HG03135 (cell line): ENCODE measurements around the gene AP1M2.
A peak's percentile ranks its signal among the peaks of the same experiment; 100 is the strongest.

Experiments
- ATAC-seq: cut with Tn5 transposase; IDR thresholded peaks from one replicate; pipeline ENCODE4 v1.9.1; 2021; ENCODE audit warnings: mild to moderate bottlenecking, moderate library complexity; ENCODE audit not compliant: unreplicated experiment

AP1M2 gene

DNA sequence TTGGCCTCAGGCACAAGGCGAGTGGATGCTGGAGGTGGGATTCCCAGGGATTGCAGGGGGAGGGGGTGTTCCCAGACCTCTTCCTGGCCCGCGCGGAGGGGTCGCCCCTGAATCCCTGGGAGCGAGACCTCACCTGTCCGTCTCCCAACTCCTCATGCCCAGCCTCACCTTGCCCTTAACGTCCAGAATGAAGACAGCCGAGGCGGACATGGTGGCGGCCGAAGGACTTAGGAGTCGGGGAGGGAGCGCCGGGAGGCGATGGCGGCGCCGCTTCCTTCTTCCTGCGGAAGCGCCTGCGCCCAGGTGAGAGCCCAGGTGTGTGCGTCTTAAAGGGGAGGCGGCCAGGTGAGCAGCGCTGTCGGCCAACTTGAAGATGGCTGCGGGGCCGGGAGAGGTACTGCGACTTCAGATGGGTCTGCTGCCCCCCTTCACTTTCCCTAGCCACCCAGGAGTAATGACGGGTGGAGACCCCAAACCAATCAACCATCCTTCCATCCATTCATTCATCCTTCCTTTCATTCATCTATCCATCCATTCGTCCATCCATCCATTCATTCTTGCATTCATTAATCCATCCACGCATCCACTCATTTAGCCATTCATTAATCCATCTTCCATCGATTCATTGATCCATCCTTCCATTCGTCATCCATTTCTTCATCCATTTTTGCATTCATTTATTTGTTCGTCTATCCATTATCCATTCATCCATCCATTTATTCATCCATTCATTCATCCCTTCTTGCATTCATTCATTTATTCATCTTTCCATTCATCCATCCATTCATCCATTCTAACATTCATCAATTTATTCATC is at the start of gene AP1M2:
Gene AP1M2, minus strand, starts transcription at position 291 of the 817 bp plus-strand sequence. Its CDS starts 81 bp downstream, at position 210.
- ATAC-seq = no peak

DNA sequence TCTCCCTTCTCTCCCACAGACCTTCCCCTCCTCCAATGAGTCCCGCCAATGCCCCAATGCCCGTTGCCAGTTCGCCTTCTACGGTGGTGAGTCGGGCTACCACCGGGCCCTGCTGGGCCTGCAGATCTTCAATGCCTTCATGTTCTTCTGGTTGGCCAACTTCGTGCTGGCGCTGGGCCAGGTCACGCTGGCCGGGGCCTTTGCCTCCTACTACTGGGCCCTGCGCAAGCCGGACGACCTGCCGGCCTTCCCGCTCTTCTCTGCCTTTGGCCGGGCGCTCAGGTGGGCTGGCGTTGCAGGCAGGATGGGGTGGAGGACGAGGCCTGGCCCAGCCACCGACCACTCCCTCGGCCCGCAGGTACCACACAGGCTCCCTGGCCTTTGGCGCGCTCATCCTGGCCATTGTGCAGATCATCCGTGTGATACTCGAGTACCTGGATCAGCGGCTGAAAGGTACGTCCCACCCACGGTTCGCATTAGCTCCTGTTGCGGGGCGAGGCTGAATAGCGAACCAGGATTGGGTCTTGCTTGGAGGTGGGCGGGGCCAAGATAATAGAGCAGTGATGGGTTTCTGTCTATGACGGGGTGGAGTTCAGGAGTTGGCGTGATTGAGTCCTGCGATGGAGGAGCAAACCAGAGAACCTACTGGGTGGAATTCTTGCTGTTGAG is 49.3 kb upstream of the AP1M2 start:
- ATAC-seq = no peak

DNA sequence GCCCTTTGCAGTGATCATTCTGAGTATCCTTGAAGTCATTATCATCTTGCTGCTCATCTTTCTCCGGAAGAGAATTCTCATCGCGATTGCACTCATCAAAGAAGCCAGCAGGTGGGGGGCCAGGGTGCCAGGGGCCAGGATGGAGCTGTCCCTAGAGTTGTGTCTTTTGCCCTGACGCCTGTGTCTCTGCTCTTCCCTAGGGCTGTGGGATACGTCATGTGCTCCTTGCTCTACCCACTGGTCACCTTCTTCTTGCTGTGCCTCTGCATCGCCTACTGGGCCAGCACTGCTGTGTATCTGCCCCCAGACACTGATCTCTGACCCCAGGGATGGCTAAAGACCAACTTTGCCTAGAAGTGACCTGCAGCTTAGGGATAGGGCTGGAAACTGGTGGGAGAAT is 47.9 kb upstream of the AP1M2 start:
- no peak for ATAC-seq

DNA sequence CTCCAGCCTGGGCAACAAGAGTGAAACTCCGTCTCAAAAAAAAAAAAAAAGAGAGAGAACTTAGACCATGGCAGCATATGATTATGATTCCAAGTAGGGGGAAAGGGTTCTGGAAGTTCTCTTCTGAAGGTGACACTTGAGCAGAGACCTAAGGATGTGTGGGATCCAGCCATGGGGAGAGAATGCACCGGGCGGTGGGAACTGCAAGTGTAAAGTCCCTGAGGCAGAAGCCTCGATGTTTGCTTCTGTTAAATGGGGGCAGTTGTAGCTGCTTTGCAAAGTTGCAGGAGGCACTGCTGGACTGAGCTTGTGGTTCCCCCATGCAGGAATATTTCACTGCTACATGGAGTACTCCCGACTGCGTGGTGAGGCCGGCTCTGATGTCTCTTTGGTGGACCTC is 47.3 kb upstream of the AP1M2 start:
- no peak for ATAC-seq

DNA sequence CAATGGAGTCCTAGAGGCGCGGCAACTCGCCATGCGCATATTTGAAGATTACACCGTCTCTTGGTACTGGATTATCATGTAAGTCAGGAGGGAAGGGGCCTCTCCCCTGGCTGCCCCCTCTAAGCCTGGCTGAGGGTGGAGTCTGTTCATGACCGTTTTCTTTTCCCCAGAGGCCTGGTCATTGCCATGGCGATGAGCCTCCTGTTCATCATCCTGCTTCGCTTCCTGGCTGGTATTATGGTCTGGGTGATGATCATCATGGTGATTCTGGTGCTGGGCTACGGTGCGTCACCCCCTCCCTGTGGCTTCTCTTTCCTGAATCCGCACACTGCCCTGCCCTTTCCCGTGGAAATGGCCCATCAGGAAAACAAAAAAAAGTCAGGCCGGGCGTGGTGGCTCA is 44.8 kb upstream of the AP1M2 start:
- ATAC-seq = no peak

DNA sequence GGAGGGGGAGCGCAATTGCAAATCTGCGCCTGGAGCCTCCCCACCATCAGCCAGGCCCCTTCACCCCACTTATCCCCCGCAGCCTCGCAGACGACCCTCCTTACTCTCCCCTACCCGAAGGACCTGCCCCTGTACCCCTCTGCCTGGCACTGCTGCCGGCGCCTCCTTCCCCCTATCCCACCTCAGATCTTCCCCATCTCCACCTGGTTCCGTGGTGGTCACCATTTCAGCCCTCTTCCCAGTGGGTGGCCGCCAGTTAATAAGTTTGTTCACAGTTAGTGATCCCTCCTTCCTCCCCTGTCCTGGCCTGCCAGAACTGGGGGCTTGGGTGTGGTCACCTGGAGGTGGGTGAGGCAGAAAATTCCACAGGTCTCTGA is 38.6 kb upstream of the AP1M2 start:
- no peak for ATAC-seq

DNA sequence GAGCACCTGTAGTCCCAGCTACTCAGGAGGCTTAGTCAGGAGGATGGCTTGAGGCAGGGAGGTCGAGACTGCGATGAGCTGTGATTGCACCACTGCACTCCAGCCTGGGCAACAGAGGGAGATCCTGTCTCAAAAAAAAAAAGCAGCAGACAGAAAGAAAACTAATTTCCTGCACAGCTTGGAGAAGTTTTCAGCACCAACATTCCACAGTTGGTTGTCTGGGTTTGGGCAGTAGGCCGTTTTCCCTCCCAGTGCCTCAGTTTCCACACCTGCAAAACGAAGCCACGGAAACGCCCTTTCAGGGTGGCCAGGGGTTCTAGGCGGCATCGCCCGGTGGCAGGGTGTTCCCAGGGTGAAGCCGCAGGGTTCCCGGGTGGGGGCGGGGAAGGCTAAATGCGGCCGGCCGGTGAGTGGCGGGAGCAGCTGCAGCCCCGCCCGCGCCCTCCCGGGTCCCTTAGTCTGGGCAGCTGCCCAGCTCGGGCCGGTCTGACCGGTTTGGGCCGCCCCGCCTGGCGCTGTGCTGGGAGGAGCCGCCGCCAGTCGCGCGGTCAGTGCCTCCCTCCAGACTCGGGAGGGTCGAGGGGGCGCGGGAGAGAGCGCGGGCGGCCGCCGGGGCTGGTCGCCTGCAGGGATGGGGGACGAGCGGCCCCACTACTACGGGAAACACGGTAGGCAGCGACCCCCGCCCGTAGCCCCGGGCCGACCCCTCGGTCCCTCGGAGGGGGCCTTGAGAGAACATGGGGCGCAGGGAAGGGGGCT is 38.1 kb upstream of the AP1M2 start, which contains the start of gene SLC44A2:
Gene SLC44A2, plus strand, starts transcription at position 551 of the 759 bp plus-strand sequence. Its CDS starts 81 bp downstream, at position 632.
- ATAC-seq = no peak

DNA sequence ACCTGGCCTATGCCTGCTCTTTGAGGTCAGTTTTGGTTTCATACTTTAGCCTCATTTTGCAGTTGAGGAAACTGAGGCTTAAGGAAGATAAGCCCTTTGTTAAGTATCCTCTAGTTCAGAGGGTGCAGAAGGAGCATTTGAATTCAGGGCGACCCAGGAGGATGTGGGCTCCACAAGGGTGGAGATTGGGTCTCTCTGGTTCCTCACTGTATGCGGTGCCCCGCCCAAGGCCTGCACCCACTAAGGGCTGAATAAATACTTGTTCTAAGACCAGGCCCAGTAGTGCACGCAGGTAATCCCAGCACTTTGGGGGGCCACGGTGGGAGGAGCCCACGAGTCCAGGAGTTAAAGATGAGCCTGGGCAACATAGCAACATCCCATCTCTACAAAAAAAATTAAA is 37.5 kb upstream of the AP1M2 start:
- ATAC-seq = no peak

DNA sequence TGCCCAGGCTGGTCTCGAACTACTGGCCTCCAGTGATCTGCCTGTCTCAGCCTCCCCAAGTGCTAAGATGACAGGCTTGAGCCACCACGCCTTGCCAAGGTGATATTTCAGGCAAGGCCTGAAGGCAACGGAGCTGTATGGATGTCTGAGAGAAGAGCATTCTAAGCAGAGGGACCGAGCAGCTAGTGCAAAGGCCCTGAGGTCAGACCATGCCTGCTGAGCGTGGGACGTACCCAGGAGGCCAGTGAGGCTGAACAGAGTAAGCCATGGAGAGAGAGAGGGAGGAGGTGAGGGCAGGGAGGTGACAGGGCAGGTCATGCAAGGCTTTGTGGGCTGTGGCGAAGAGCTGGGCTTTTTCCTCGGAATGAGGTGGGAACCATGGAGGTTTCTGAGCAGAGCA is 34.9 kb upstream of the AP1M2 start:
- no peak for ATAC-seq

DNA sequence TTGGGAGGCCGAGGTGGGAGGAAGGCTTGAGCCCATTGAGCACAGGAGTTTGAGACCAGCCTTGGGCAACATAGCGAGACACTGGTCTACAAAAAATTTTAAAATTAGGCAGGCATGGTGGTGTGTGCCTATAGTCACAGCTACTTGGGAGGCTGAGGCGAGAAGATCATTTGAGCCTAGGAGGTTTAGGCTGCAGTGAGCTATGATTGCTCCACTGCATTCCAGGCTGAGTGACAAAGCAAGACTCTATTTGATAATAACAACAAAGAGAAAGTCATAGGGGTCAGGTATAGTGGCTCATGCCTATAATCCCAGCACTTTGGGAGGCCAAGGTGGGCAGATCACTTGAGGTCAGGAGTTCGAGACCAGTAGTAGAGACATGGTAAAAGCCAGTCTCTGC is 33.7 kb upstream of the AP1M2 start:
- ATAC-seq = no peak

DNA sequence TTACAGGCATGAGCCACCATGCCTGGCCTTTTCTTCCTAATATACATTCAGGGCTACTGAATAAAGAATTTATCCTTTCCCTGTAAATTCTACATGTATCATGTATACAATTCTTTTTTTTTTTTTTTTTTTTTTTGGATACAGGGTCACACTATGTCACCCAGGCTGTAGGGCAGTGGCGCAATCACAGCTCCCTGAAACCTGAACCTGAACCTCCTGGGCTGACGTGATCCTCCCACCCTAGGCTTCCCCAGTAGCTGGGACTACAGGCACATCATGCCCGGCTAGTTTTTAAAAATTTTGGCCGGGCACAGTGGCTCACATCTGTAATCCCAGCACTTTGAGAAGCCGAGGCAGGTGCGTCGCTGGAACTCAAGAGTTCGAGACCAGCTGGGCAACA is 31.7 kb upstream of the AP1M2 start:
- ATAC-seq = no peak

DNA sequence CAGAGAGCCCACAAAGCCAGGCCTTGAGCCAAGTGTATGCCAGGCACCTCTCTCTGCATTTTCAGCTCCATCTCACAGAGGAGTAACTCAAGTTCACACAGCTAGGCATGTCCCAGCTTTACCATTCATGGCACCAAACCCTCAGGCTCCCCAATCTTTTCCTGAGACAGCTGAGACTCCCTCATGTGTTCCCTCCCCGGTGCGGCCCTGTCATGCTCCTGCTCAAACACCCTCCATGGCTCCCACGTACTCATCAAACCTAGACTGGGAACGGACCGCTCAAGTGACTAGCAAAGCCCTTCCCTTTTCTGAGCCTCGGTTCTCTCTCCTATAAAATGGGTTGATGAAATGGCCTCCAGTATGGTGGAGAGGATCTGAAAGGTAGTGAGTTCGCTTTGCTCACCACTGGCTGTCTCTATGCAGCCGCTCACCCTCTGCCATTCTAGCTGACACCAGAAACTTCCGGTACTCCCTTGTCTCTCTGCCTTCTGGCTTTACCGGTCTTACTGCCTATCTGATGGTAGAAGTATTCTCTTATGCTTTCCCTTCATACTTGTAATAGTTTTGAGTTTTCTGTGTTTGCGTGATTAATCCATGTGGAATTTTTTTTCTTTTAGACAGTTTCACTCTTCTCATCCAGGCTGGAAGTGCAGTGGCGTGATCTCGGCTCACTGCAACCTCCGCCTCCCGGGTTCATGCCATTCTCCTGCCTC is 30.5 kb upstream of the AP1M2 start:
- ATAC-seq = no peak

DNA sequence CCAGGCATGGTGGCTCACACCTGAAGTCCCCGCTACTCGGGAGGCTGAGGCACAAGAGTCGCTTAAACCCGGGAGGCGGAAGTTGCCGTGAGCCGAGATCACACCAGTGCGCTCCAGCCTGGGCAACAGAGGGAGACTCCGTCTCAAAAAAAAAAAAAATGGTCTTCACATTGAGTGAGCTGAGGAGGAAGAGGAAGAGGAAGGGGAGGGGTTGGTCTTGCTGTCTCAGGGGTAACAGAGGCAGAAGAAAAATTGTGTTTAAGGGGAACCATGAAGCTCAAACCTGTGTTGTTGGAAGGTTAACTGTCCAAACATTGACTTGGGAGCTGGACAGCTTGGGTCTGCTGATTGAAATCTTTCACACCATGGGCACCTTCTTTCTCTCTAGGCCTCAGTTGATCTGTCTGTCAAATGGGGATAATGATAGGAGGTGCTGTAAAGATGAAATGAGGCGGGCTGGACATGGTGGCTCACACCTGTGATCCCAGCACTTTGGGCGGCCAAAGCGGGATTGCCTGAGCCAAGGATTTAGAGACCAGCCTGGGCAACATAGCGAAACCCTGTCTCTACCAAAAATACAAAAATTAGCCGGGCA is 28.4 kb upstream of the AP1M2 start:
- ATAC-seq = no peak

DNA sequence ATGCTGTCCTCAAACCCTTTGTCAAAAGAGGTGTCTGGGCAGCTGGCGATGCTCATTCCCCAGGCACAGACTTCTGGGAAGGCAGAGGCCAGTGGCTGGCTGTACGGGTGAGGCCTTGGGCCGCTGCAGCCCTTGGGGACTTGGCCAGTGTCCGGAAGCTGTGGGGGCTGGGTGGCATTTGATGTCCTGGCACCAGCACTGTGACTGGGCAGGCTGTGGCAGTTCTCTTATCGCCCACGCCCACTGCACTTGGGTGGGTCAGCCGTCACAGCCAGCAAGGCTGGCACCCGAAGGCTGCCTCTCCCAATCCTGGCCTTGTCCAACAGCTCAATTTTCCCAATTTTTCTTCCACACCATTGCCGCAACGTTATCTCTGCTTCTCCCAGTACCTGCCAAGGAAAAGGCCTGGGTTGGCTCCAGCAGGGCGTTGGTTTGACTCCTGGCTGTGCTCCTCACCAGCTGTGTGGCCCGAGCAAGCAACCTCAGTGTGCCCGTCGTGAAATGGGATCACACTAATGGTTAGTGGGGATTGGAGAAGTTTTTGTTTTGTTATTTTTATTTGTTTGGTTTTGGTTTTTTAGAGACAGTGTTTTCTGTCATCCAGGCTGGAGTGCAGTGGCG is 25.5 kb upstream of the AP1M2 start:
- no peak for ATAC-seq

DNA sequence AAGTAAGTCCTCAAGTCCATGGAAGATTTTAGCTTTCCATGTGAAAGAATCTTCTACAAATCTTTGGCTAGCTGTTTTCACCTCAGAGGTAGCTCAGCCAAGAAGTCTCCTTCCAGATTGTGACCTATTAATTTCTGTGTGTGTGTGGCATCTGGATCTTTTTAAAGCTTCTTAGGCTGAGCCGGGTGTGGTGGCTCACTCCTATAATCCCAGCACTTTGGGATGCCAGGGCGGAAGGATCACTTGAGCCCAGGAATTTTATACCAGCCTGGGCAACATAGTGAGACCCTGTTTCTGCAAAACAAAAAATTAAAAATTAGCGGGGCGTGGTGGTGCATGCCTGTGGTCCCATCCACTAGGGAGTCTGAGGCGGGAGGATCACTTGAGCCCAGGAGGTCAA is 24.8 kb upstream of the AP1M2 start:
- no peak for ATAC-seq

DNA sequence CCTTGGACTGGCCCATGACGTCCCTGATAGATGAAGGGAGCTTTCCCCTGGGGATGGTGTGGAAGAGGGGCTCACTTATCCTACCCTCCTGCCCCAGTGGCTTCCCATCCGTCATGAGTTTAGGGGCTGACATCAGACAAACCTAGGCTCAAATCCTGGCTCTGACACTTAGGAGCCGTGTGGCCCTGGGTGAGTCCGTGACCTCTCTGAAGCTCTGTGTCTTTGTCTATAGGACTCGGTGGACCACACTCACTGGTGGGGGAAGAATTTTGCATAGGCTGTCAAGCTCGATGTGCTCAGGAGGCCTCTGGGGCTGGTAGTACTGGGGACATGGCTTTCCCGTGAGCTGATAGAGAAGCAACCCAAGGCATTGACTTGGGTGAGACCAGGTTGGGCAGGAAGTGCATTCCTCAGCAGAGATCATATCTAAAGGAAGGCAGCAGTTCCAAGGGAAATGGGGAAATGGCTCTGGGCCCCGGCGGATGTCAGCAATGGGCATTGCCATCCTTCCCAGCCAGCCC is 17.4 kb upstream of the AP1M2 start:
- peak; percentile 23 for ATAC-seq

DNA sequence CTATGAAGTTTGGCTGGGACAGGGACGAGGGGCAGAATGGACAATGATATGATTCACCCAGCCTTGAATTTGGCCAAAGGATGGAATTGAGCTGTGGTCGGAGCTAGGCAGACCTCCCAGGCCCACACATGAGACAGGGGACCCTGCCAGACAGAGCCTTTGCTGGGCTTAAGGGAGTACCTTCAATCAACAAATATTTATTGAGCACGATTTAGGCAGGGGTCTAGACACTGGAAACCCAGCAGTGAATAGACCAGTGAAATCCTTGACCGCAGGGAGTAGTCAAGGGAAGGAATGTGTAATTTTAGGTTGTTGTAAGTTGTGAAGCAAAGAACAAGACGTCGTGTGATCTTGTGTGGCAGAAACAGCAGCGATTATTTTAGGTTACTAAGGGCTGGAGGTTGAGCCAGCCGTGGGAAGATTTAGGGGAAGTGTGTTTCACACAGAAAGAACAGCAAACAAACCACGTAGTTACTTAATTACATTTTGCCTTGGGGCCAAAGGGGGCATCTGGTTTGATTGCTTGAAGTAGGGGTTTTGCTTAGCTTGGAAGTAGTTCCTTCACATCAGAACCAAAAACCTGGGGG is 16.9 kb upstream of the AP1M2 start:
- peak; percentile 36 for ATAC-seq

DNA sequence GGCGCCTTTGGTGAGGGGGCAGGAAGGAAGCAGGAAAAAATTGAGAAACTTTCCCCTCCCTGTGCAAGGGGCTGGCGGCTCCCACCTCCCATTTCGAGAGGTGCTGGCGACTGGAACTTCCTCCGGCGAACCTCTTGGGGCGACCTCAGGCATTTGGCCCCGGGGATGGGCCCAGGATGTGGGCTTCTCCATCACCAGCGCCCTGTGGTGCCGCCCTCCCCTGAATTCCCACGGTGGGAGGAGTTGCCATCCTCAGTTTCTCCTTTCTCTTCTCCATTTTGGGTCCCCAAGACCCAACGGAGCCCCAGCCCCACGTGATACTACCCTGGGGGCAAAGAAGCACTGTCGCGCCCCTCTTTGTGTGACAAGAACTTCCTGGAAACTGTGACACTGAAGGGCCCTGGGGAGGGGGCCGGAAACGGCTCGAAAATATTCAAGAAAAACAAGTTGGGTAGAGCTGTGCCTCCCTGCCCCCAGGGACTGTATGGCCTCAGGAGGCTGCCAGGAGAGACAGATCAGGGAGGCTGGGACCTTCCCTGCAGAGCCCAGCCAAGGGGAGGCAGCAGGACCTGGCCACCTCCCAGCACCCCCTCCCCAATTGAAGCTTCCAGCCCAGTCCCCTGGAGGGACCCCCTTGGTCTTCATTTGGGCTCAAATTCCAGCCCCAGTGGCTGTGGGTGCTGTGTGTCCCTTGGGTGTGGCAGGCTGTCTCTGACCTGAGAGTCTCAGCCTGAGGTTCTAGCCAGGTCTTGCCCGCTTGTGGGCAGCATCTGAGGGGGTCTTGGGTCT is 16.2 kb upstream of the AP1M2 start:
- ATAC-seq = peak; percentile 43
